B cell (primary cell): ENCODE data around the gene METTL2A. TPM values are rescaled to one million over a fixed set of nuclear protein-coding genes. Genes with fewer than 3 reads are reported as not detected.
"Not testable (repeated sequence)": the region's sequence is repeated elsewhere in the genome, so short reads cannot be mapped to it uniquely, and the experiment has no call there.

Experiments
- ATAC-seq: fragments of 200-7000 bp; cut with Tn5 transposase; one replicate; pipeline ENCODE4 v1.10.0; 2021; ENCODE audit warnings: low read depth, mild to moderate bottlenecking, moderate number of reproducible peaks, moderate library complexity
- CTCF ChIA-PET: fragments of 350-600 bp; sonication (Branson Sonifier 250); formaldehyde crosslinking; loops from one replicate; lab custom pipeline; 2021; ENCODE audit warnings: antibody characterized with exemption, inconsistent platforms; lab: Charles Lee
- POLR2A ChIA-PET: fragments of 350-600 bp; sonication (Branson Sonifier 250); formaldehyde crosslinking; loops from one replicate; lab custom pipeline; 2021; ENCODE audit warnings: antibody characterized with exemption; lab: Charles Lee
- DNase-seq: peaks from one replicate; pipeline ENCODE4 v3.0.0; 2013
- H2AFZ ChIP-seq: 2 replicates; pipeline ENCODE4 v1.6.1; 2012; ENCODE audit warnings: mild to moderate bottlenecking, low read depth, low read length; ENCODE audit not compliant: insufficient read depth, poor library complexity, severe bottlenecking
- H3K27ac ChIP-seq, 2 donors: 1 replicate in 1 of 2; 2 replicates in 1 of 2; pipeline ENCODE4 v1.5.1; 2012 to 2013; ENCODE audit warnings: low read length in 2 of 2, mild to moderate bottlenecking in 2 of 2, moderate library complexity in 1 of 2
- H3K27me3 ChIP-seq, 4 experiments: fragments of 200-600 bp in 1 of 4; sonication (generic) in 1 of 4; replicated peaks in 1 of 4; 1 replicate in 2 of 4; 2 replicates in 2 of 4; pipeline versions ENCODE4 v1.6.1 to v1.7.0; 2013 to 2016; ENCODE audit warnings: low read length in 3 of 4, mild to moderate bottlenecking in 2 of 4, mixed read lengths in 1 of 4, moderate library complexity in 1 of 4; ENCODE audit not compliant: insufficient read depth in 4 of 4, control insufficient read depth in 3 of 4; ENCODE audit errors: control extremely low read depth in 1 of 4
- H3K36me3 ChIP-seq, 2 experiments: replicated peaks in 1 of 2; 1 replicate in 1 of 2; 2 replicates in 1 of 2; pipeline versions ENCODE4 v1.6.1 to v1.7.1; 2013; ENCODE audit warnings: low read length in 1 of 2; ENCODE audit not compliant: insufficient read depth in 2 of 2, control insufficient read depth in 1 of 2; ENCODE audit errors: control extremely low read depth in 1 of 2, extremely low read depth in 1 of 2
- H3K4me1 ChIP-seq, 2 donors: fragments of 200-600 bp in 1 of 2; sonication (generic) in 1 of 2; 1 replicate in 1 of 2; 2 replicates in 1 of 2; pipeline versions ENCODE4 v1.5.1 to v1.6.1; 2013 to 2017; ENCODE audit warnings: low read length in 2 of 2; ENCODE audit not compliant: control insufficient read depth in 2 of 2, insufficient read depth in 2 of 2
- H3K4me2 ChIP-seq: replicated peaks from 2 replicates; pipeline ENCODE3; 2012; ENCODE audit warnings: mild to moderate bottlenecking, low read depth, low read length; ENCODE audit not compliant: poor library complexity, severe bottlenecking
- H3K4me3 ChIP-seq, 5 experiments: fragments of 200-600 bp in 1 of 5; sonication (generic) in 1 of 5; 1 replicate in 3 of 5; 2 replicates in 2 of 5; pipeline versions ENCODE4 v1.5.1 to v1.7.0; 2011 to 2016; ENCODE audit warnings: low read length in 4 of 5, mild to moderate bottlenecking in 4 of 5, low read depth in 2 of 5, control low read depth in 1 of 5, moderate library complexity in 1 of 5; ENCODE audit not compliant: insufficient read depth in 1 of 5; ENCODE audit errors: control extremely low read depth in 1 of 5, extremely low read depth in 1 of 5
- H3K79me2 ChIP-seq: fragments of 200-600 bp; sonication (generic); one replicate; pipeline ENCODE4 v1.6.0; 2016; ENCODE audit warnings: low read length; ENCODE audit not compliant: control insufficient read depth, insufficient read depth
- H3K9ac ChIP-seq: fragments of 200-600 bp; sonication (generic); 2 replicates; pipeline ENCODE4 v1.6.1; 2017; ENCODE audit warnings: mild to moderate bottlenecking, low read length, moderate library complexity
- H3K9me3 ChIP-seq, 3 donors: one replicate each; pipeline versions ENCODE4 v1.6.1 to v1.7.1; 2013; ENCODE audit warnings: low read length in 2 of 3; ENCODE audit not compliant: control insufficient read depth in 2 of 3, insufficient read depth in 1 of 3; ENCODE audit errors: control extremely low read depth in 1 of 3
- H4K20me1 ChIP-seq: 2 replicates; pipeline ENCODE4 v1.6.0; 2012; ENCODE audit warnings: mild to moderate bottlenecking, low read length; ENCODE audit not compliant: insufficient read depth, control insufficient read depth, poor library complexity, severe bottlenecking
- H3K27ac Mint-ChIP-seq: one replicate; pipeline ENCODE4 v1.8.0; 2021; ENCODE audit warnings: mixed read lengths
- H3K27me3 Mint-ChIP-seq: one replicate; pipeline ENCODE4 v1.8.0; 2021; ENCODE audit warnings: mixed read lengths
- H3K4me1 Mint-ChIP-seq: one replicate; pipeline ENCODE4 v1.8.0; 2021; ENCODE audit warnings: mixed read lengths
- H3K4me3 Mint-ChIP-seq: one replicate; pipeline ENCODE4 v1.8.0; 2021; ENCODE audit warnings: mixed read lengths
- H3K9me3 Mint-ChIP-seq: one replicate; pipeline ENCODE4 v1.8.0; 2022; ENCODE audit warnings: mixed read lengths; ENCODE audit not compliant: insufficient read depth
- WGBS: methylation state at CpG from one replicate; pipeline ENCODE4 v1.1.5; 2013; ENCODE audit warnings: missing lambda C conversion rate; ENCODE audit not compliant: insufficient coverage; 5-methylcytosine and 5-hydroxymethylcytosine counted together
- intact Hi-C: fragments of 100-400 bp; cut with micrococcal nuclease; formaldehyde crosslinking; loops from one replicate; pipeline ENCODE4 v1.10.0; 2022
- polyA plus RNA-seq: library from polyadenylated mRNA; depleted of rRNA; stranded (reverse); fragments of >200 nt; gene quantifications from 2 replicates; pipeline ENCODE4 v1.2.3, GENCODE V29; 2012
- total RNA-seq, 2 donors: library from RNA; stranded (reverse); fragments of 120-200 nt in 1 of 2; gene quantifications; 1 replicate in 1 of 2; 2 replicates in 1 of 2; pipeline versions ENCODE4 v1.2.3 to v1.2.4, GENCODE V29; 2013 to 2022

The METTL2A gene
- total and polyA plus RNA-seq, 2 donors (not counting 1 experiment from before 2014, with no cell fraction given), result 5.9 to 17.0 TPM

DNA sequence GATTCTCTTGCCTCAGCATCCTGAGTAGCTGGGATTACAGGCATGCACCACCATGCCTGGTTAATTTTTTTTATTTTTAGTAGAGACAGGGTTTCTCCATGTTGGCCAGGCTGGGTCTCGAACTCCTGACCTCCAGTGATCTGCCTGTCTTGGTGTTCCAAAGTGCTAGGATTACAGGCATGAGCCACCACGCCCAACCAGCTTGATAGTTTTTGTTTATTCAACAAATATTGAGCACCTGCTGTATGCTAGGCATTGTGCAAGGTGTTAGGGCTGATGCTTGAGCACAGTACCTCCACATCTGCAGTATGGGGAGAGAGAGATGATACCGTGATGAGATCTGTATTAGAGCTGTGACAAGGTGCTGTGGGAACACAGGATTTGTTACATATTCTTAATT is 58.9 kb downstream of the METTL2A start:
- ATAC-seq, H3K27ac ChIP-seq, POLR2A ChIA-PET, H3K9ac ChIP-seq, DNase-seq, H3K36me3 ChIP-seq, H3K4me3 Mint-ChIP-seq, H3K9me3 Mint-ChIP-seq, H3K4me2 ChIP-seq, H3K4me3 ChIP-seq, intact Hi-C loops, H3K4me1 ChIP-seq, H3K9me3 ChIP-seq, H3K27ac Mint-ChIP-seq, H2AFZ ChIP-seq, H3K27me3 ChIP-seq, H3K27me3 Mint-ChIP-seq: not testable (repeated sequence)
- WGBS, result 100% methylated on average over 1 of the region's 3 CpGs
- H3K4me1 Mint-ChIP-seq, result peaks cover 35% of the 10 kb centered on the region
- Histone ChIP-seq H4K20me1 (peaks cover 18% of the 10 kb centered on the region), H3K79me2 (peaks cover 46% of the 10 kb centered on the region)
- CTCF ChIA-PET, result interaction anchor here (3.0 kb wide), 1 partner anchor 61 kb away, joined by 14 read pairs; no protein-coding TSS in a partner anchor

DNA sequence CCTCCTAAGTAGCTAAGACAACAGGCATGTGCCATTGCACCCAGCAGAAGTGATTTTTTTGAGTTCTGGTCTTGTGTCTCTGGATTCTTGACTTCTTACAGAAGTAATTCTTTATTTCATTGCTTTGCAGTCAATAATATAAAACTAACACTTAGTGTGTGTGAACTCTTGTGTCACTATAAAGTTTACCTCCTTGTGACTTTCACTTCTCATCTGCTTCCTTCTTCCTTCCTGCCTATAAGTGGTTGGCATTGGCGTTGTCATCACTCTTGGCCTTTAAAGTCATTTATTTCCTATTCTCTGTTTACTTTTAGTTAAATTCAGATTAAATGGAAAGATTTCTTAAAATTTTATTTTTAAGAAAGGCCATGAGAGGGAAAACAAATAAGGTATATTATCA is 67.3 kb downstream of the METTL2A start:
- DNase-seq, H3K27me3 Mint-ChIP-seq, H3K9ac ChIP-seq, H3K9me3 Mint-ChIP-seq, H2AFZ ChIP-seq, POLR2A ChIA-PET, H3K27me3 ChIP-seq, H3K4me1 ChIP-seq, H3K4me3 Mint-ChIP-seq, H3K4me3 ChIP-seq, H3K27ac Mint-ChIP-seq, intact Hi-C loops, ATAC-seq, CTCF ChIA-PET, H3K4me2 ChIP-seq, H3K36me3 ChIP-seq, H3K9me3 ChIP-seq, H3K27ac ChIP-seq: not testable (repeated sequence)
- Histone ChIP-seq H4K20me1 (peaks cover 55% of the 10 kb centered on the region), H3K79me2 (peaks cover 85% of the 10 kb centered on the region)
- peaks cover 35% of the 10 kb centered on the region for H3K4me1 Mint-ChIP-seq
- no CpG with 5 or more reads among the region's 1 CpG for WGBS

GRCh38 chr17:62493049-62493655 is 69.5 kb downstream of the METTL2A start:
- H3K79me2 ChIP-seq, result peaks cover 88% of the 10 kb centered on the region
- H3K27ac Mint-ChIP-seq, intact Hi-C loops, CTCF ChIA-PET, H3K4me3 ChIP-seq, H2AFZ ChIP-seq, POLR2A ChIA-PET, H3K4me3 Mint-ChIP-seq, H3K9me3 ChIP-seq, DNase-seq, H3K36me3 ChIP-seq, H3K27me3 ChIP-seq, H3K27ac ChIP-seq, H3K4me1 ChIP-seq, H3K9ac ChIP-seq, H3K4me2 ChIP-seq, ATAC-seq, H3K9me3 Mint-ChIP-seq, H3K27me3 Mint-ChIP-seq: not testable (repeated sequence)
- H3K4me1 Mint-ChIP-seq, result peaks cover 31% of the 10 kb centered on the region
- H4K20me1 ChIP-seq, result peaks cover 53% of the 10 kb centered on the region
- no CpG with 5 or more reads among the region's 5 CpGs for WGBS

DNA sequence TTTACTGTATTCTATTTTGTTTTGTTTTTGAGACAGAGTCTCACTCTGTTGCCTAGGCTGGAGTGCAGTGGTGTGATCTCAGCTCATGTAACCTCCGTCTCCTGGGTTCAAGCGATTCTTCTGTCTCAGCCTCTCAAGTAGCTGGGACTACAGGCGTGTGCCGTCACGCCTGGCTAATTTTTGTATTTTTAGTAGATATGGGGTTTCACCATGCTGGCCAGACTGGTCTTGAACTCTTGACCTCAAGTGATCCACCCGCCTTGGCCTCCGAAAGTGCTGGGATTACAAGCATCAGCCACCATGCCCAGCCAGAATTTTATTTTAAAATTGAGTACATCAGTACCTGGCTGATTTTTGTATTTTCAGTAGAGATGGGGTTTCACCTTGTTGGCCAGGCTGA is 70.4 kb downstream of the METTL2A start:
- CTCF ChIA-PET, H3K4me2 ChIP-seq: not testable (repeated sequence)
- WGBS, result 20% methylated on average over 1 of the region's 7 CpGs

More for the DNA sequence above, 70.4 kb downstream of the METTL2A start:
- H3K4me1 ChIP-seq, H3K4me3 Mint-ChIP-seq, H3K27ac ChIP-seq, POLR2A ChIA-PET, H3K27ac Mint-ChIP-seq, H3K9me3 Mint-ChIP-seq, H3K9ac ChIP-seq, H3K9me3 ChIP-seq, ATAC-seq, H2AFZ ChIP-seq, H3K27me3 Mint-ChIP-seq, H3K27me3 ChIP-seq, H3K36me3 ChIP-seq, intact Hi-C loops, DNase-seq, H3K4me3 ChIP-seq: not testable (repeated sequence)
- Histone ChIP-seq H4K20me1 (peaks cover 57% of the 10 kb centered on the region), H3K79me2 (peaks cover 95% of the 10 kb centered on the region)
- H3K4me1 Mint-ChIP-seq, result peaks cover 30% of the 10 kb centered on the region
